Measurements from ENCODE around the gene EPG5.
"Not testable (repeated sequence)": the region's sequence is repeated elsewhere in the genome, so short reads cannot be mapped to it uniquely, and the experiment has no call there.

Gene EPG5

DNA sequence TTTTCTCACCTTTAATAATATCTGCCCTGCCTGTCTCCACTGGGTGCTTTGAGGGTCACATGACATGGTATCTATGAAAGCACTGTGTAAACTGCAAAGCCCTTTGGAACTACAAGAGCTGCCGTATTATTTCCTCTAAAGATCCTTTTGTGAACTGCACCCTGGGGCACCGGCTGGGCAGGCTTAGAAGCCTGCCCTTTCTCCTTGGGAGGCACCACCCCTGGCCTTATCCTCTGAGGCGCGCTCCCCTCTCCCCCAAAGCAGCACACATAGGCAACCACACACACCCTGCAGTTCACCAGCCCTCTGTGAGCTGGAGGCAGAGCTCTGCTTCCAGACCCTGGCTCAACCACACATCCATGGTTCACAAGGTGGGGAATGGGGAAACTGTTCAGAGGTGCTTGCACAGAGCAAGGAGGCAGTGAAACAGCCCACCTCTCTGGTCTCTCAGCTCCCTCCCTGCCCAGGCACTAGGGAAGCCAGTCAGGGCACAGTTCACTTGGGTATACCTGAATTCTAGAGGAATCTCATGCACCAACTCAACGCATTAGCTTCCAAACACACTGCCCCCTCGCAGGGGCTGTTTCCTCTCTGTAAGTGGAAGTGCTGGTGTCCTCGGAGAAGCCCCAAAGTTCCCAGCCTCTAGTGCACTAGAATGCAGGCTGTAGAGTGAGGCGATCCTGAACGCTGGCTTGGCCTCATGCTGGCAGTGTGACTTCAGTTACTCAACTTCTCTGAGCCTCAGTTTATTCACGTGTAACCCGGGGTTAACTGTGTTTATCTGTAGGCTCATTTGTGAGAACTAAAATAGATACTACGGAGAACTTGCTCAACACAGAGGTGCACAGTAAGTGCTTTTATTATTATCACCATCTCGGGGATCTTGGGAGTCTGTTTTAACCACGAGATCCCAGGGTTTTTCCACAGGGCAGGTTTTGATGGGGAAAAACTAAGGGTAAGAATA is 130.6 kb downstream of the EPG5 start:
- DNase-seq, result no peak

DNA sequence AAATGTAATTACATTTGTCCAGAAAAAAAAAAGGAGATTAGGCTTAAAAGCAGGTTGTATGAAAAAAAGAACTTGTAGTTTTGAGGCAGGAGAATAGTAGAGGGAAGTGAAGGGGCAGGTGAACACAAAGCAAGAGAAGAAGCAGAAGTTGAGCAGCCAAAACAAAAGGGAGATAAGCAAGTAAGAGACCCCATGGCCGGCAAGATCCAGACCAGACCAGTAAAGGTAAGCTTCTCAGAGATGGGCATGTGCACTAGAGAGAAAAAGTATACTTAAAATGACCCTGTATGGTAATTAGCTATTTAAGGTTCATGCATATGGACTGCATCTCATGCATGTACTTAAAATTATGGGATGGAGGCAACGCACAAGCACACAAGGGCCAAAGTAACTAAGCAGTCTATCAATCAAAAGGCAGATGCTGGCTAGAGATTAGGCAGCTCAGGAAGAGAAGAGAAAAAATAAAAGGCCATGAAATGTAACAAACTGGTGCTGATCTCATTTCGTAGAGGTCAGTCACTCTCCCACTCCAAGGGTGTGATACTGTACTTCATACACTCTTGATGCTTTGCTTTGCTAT is 132.0 kb downstream of the EPG5 start:
- no peak for DNase-seq

DNA sequence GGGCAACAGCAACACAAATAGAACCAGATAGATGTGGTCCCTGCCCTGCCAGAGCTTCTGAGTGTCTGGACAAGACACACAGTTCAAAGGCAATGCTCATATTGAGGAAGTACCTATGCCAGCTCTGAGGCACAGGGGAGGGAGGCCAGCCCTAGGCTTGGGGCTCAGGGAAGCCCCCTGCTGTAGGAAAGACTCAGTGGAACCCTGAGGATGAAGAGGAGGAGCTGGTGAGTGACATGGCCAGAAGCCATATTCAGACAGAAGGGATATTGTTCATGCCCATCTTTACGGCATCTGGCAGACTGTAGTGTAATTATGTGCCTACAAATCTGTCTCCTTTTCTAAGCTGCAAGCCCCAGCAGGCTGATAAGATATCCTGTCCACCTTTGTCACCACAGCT is 132.8 kb downstream of the EPG5 start:
- DNase-seq, result no peak

GRCh38 chr18:45833846-45834245 is 133.3 kb downstream of the EPG5 start:
- no peak for DNase-seq

- DNase-seq, result no peak
Observed at GRCh38 chr18:45830917-45831316, 136.2 kb downstream of the EPG5 start.

- no peak for DNase-seq
Observed at GRCh38 chr18:45829855-45830254, 137.3 kb downstream of the EPG5 start.

DNA sequence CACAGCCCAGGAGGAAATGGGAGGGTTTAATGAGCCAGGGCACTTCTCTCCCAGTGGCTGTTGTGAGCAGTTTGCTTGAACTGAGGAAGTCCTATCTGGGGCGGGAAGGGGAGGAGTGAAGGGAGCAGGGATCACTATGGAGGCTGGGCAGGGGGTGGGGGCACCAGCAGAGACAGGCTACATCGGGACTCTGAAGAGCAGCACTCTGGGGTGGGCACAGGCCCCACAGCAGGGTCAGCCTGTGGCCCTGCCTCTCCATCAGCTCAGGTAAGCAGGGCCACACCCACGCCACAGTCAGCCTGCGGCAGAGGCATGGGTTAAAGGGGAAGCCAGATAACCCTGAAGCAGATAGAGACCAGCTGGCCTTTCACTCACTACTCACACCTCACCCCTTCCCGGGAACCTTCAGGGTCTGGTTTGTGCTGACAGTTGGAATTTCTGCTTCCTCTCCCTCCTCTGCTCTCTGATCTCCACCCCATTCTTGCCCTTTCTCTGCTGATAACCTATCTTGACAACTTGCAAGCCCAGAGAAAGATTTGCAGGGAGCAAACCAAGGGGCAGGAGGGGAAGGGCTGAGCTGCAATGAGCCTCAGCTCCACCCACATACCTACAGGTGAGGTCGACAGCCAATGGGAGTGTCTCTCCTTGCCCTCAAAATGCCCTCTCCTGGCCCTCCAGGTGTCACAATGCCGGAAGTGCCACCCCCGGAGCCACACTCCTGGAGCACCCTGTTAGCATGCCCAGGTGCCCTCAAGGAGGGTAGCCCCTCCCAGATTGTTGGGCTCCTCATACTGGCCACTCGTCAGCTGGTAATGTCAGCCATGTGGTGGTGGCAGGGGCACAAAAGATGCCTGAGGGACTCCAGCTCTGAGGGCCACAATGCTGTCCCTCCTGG is 138.0 kb downstream of the EPG5 start:
- DNase-seq, result no peak

DNA sequence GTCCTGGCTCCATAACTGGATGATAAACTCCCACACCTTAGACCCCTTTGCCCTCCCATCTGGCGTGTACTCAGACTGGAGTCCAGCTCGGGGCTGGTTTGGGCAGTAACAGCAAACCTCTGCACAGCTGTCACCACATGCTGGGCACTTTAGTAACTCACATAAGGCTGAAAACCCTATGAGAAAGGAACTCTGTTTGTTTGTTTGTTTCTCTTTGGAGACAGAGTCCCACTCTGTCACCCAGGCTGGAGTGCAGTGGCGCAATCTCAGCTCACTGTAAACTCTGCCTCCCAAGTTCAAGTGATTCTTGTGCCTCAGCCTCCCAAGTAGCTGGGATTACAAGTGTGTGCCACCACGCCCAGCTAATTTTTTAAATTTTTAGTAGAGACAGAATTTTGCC is 140.4 kb downstream of the EPG5 start:
- DNase-seq, result not testable (repeated sequence)

DNA sequence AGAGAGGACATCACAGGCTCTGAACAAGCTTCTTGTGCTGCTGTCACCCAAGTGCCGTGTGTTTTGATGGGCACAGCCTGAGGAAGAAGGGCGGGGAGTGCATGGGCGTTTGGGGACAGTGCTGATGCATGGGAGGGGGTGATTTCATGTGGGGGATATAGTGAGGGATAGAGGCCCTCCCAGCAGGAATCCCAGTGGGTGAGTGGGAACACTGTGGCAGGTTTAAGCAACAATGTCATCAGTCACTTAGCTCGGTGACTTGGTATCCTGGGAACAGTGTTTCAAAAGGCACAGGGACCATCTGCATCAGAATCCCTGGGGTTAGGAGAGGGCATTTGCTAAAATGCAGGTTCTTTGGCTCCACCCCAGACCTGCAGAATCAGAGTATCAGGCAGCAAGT is 141.0 kb downstream of the EPG5 start:
- DNase-seq, result no peak

- DNase-seq, result no peak
Observed at GRCh38 chr18:45825258-45826044, 141.7 kb downstream of the EPG5 start, which contains the start of gene SIGLEC15. TSS of gene SIGLEC15 (plus strand) at chr18:45825675. CDS start at chr18:45825729, 54 bp downstream.

DNA sequence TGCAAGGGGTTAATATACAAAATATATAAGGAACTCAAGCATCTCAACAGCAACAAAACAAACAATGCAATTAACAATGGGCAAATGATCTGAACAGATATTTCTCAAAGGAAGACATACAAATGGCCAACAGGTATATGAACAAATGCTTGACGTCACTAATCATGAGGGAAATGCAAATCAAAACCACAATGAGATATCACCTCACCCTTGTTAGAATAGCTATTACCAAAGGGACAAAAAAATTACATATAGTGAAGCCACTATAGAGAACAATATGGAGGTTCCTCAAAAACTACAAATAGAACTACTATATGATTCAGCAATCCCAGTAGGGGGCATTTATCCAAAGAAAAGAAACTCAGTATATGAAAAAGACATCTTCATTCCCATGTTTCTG is 145.4 kb downstream of the EPG5 start:
- DNase-seq, result no peak

GRCh38 chr18:45821026-45821425 is 146.1 kb downstream of the EPG5 start:
- no peak for DNase-seq

- no peak for DNase-seq
Observed at GRCh38 chr18:45820106-45820745, 146.9 kb downstream of the EPG5 start.

DNA sequence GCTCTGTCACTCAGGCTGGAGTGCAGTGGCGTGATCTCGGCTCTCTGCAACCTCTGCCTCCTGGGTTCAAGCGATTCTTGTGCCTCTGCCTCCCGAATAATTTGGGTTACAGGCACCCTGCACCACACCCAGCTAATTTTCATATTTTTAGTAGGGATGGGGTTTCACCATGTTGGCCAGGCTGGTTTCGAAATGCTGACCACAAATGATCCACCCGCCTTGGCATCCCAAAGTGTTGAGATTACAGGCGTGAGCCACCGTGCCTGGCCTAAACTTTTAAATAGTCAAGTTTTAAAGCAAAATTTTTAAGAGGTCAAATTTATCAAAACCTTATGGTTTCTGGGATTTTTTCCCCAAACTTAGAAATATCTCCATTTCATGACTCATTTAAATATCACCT is 148.4 kb downstream of the EPG5 start:
- not testable (repeated sequence) for DNase-seq

DNA sequence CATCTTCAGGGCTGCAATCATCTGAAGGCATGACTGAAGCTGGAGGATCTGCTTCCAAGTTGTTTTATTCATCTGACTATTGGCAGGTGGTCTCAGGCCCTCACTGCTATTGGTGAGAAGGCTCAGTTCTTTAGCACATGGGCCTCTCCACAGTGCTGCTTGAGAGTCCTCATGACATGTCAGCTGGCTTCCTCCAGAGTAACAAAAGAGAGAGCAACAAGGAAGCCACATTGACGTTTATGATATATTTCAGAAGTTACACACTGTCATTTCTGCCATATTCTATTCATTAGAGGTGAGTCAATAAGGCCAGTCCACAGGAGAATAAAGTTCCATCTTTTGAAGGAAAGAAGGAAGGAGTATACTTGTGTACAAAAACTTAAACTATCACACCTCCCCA is 149.6 kb downstream of the EPG5 start:
- DNase-seq, result no peak

- DNase-seq, result not testable (repeated sequence)
Observed at GRCh38 chr18:45814733-45815132, 152.4 kb downstream of the EPG5 start.

DNA sequence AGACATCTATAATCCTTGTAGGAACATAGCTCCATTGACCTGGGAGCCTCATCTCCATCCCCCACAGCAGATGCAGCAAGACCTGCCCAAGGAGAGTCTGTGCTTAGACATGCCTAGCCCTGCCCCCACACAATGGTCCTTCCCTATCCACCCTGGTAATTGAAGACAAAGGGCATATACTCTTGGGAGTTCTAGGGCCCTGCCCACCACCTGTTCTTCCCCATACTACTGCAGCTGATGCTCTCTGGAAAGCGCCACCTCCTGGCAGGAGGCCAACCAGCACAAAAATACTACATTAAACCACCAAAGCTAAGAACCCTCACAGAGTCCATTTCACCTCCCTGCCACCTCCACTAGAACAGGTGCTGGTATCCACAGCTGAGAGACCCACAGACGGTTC is 160.0 kb downstream of the EPG5 start:
- DNase-seq, result not testable (repeated sequence)

GRCh38 chr18:45806226-45806625 is 160.9 kb downstream of the EPG5 start:
- no peak for DNase-seq

- no peak for DNase-seq
Observed at GRCh38 chr18:45805551-45805950, 161.6 kb downstream of the EPG5 start.

DNA sequence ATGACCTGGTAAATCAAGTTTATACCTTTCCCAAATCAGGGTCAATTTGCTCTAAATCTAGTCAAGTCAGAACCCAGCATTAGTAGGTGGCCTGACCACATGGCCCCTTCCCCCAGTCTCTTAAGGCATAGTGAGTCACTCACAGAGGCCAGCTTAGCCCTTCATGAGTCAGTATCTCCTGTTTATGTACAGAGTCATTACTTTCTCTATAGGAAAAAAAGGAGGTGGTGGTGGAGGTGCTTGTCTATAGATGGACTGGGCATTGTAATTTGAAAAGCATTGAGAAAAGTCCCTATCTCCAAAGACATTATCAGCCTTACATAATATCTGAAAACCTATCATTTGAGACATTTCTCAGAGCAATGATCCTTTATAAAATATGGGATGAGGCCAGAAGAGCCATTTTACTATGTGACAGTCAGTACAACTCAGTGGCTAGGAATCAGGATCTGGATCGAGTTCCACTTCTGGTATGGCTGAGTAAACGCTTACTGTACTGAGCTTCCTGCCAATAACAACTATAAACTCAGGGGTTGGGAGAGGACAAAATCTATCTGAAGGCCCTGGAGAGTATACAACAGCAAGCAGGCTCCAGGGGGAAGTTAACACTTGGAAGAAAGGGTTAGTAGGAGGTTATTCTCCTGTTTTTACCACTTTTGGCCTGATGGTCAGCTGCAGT is 164.2 kb downstream of the EPG5 start:
- peak; percentile 42 for DNase-seq

DNA sequence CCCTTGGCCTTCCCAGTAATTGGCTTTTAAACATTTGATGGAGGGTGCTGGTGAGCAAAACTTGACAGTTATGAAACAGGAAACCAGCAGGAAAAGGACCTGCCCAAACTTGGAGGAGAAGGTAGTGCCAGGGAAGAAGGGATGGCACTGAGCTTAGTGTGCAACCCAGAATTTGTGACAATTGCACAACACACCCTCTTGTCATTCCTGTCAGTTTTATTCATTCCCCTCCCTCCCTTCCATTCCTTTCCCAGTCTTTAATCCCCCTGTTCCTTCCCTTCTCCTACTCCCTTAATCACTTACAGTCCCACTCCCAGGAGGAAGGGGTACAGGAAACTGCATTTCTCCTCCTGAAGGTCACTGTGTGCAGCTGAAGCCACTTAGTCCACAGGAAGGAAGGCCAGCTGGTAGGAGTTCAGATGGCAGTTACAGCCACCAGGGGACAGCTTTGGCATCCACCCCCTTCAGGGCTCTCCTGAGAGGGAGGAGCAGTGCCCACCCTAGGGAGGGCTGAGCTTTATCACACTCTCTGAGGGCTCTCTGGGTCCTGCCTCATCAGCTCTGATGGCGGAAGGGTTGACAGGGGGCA is 165.6 kb downstream of the EPG5 start:
- DNase-seq, result no peak
